Activated CD8-positive, alpha-beta T cell treated with anti-CD3 and anti-CD28 coated beads for 36 hours (primary cell): ENCODE results near the gene TOP2A. TPM values are rescaled to one million over a fixed set of nuclear protein-coding genes. Genes with fewer than 3 reads are reported as not detected.
A peak's percentile ranks its signal among the peaks of the same experiment; 100 is the strongest.

Experiments
- ATAC-seq: fragments of 200-7000 bp; cut with Tn5 transposase; one replicate; pipeline ENCODE4 v1.10.0; 2021; ENCODE audit warnings: mild to moderate bottlenecking, moderate library complexity
- CTCF ChIA-PET: fragments of 350-600 bp; sonication (Branson Sonifier 250); formaldehyde crosslinking; loops from one replicate; lab custom pipeline; 2021; ENCODE audit warnings: antibody characterized with exemption; lab: Charles Lee
- POLR2A ChIA-PET: fragments of 350-600 bp; sonication (Branson Sonifier 250); formaldehyde crosslinking; loops from one replicate; lab custom pipeline; 2021; ENCODE audit warnings: antibody characterized with exemption; lab: Charles Lee
- DNase-seq: peaks from one replicate; pipeline ENCODE4 v3.0.0-alpha.2; 2020
- H3K27ac Mint-ChIP-seq: one replicate; pipeline ENCODE4 v1.8.0; 2021; ENCODE audit warnings: mild to moderate bottlenecking, mixed read lengths
- H3K27me3 Mint-ChIP-seq: one replicate; pipeline ENCODE4 v1.8.0; 2021; ENCODE audit warnings: mixed read lengths
- H3K36me3 Mint-ChIP-seq: one replicate; pipeline ENCODE4 v1.8.0; 2021; ENCODE audit warnings: low read depth, mixed read lengths
- H3K4me1 Mint-ChIP-seq: one replicate; pipeline ENCODE4 v1.8.0; 2021; ENCODE audit warnings: low read depth, mixed read lengths
- H3K4me3 Mint-ChIP-seq: one replicate; pipeline ENCODE4 v1.8.0; 2021; ENCODE audit warnings: mild to moderate bottlenecking, moderate library complexity, mixed read lengths
- H3K9me3 Mint-ChIP-seq: one replicate; pipeline ENCODE4 v1.8.0; 2021; ENCODE audit warnings: mixed read lengths
- CTCF ChIP-seq: fragments of 200-600 bp; IDR thresholded peaks from one replicate; pipeline ENCODE4 v1.8.0; 2022; ENCODE audit warnings: antibody characterized with exemption, mild to moderate bottlenecking
- intact Hi-C: fragments of 100-400 bp; cut with micrococcal nuclease; formaldehyde crosslinking; loops from one replicate; pipeline ENCODE4 v1.10.0; 2022
- total RNA-seq, 2 experiments: library from RNA; stranded (reverse); gene quantifications; one replicate each; pipeline ENCODE4 v1.2.3, GENCODE V29; 2021

TOP2A gene, protein sequence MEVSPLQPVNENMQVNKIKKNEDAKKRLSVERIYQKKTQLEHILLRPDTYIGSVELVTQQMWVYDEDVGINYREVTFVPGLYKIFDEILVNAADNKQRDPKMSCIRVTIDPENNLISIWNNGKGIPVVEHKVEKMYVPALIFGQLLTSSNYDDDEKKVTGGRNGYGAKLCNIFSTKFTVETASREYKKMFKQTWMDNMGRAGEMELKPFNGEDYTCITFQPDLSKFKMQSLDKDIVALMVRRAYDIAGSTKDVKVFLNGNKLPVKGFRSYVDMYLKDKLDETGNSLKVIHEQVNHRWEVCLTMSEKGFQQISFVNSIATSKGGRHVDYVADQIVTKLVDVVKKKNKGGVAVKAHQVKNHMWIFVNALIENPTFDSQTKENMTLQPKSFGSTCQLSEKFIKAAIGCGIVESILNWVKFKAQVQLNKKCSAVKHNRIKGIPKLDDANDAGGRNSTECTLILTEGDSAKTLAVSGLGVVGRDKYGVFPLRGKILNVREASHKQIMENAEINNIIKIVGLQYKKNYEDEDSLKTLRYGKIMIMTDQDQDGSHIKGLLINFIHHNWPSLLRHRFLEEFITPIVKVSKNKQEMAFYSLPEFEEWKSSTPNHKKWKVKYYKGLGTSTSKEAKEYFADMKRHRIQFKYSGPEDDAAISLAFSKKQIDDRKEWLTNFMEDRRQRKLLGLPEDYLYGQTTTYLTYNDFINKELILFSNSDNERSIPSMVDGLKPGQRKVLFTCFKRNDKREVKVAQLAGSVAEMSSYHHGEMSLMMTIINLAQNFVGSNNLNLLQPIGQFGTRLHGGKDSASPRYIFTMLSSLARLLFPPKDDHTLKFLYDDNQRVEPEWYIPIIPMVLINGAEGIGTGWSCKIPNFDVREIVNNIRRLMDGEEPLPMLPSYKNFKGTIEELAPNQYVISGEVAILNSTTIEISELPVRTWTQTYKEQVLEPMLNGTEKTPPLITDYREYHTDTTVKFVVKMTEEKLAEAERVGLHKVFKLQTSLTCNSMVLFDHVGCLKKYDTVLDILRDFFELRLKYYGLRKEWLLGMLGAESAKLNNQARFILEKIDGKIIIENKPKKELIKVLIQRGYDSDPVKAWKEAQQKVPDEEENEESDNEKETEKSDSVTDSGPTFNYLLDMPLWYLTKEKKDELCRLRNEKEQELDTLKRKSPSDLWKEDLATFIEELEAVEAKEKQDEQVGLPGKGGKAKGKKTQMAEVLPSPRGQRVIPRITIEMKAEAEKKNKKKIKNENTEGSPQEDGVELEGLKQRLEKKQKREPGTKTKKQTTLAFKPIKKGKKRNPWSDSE (N-terminal part only)
- 100 to 1,000 TPM; 273 to 280 TPM for total RNA-seq

GRCh38 chr17:40417609-40418427 is at the start of gene TOP2A:
Gene TOP2A (minus strand): TSS chr17:40417896. CDS start chr17:40417791, 105 bp downstream.
- peak within 1 kb of the TSS; percentile 96 for H3K4me3 Mint-ChIP-seq
- peak; percentile 99 for ATAC-seq
- intact Hi-C loops, result loop anchor here (5.0 kb wide), 1 partner anchor 114 kb away; no protein-coding TSS in a partner anchor
- H3K4me1 Mint-ChIP-seq, result peaks cover 20% of the 10 kb centered on the region
- CTCF ChIA-PET, result interaction anchor here (0.8 to 8.3 kb wide), 15 partner anchors 9 to 142 kb away, joined by 3 to 114 read pairs (median 5); partner anchors contain the start of gene IGFBP4
- H3K27ac Mint-ChIP-seq, result peak within 1 kb of the TSS; percentile 93
- no peaks in the 10 kb centered on the region for H3K27me3 Mint-ChIP-seq
- H3K9me3 Mint-ChIP-seq, result no peaks in the 10 kb centered on the region
- DNase-seq, result peak; percentile 97
- TF ChIP-seq CTCF, result no peak
- H3K36me3 Mint-ChIP-seq, result peaks cover 36% of the 10 kb centered on the region
- POLR2A ChIA-PET, result interaction anchor here (0.6 to 2.9 kb wide), 24 partner anchors 9 to 401 kb away, joined by 3 to 24 read pairs (median 4); partner anchors contain the start of gene IGFBP4

- Mint-ChIP-seq H3K27me3 (peaks cover 1% of the 10 kb centered on the region), H3K4me3 (no peak overlapping the region), H3K9me3 (no peaks in the 10 kb centered on the region), H3K4me1 (peaks cover 2% of the 10 kb centered on the region), H3K36me3 (no peaks in the 10 kb centered on the region), H3K27ac (no peak overlapping the region)
- no peak for DNase-seq
- ATAC-seq, result no peak
- CTCF ChIA-PET, result interaction anchor here (1.4 kb wide), 1 partner anchor 12 kb away, joined by 4 read pairs; no protein-coding TSS in a partner anchor
- POLR2A ChIA-PET, result interaction anchor here (1.0 to 1.3 kb wide), 2 partner anchors 12 to 13 kb away, joined by 3 read pairs; no protein-coding TSS in a partner anchor
- no peak for TF ChIP-seq CTCF
- intact Hi-C loops, result no loop called here
Measured at GRCh38 chr17:40467281-40467867, 49.7 kb upstream of the TOP2A start.

- TF ChIP-seq CTCF, result no peak
- ATAC-seq (no peak), DNase-seq (no peak)
- Mint-ChIP-seq H3K4me1 (peaks cover 2% of the 10 kb centered on the region), H3K36me3 (no peaks in the 10 kb centered on the region), H3K9me3 (no peaks in the 10 kb centered on the region), H3K27ac (no peak overlapping the region), H3K27me3 (peaks cover 1% of the 10 kb centered on the region), H3K4me3 (no peak overlapping the region)
- intact Hi-C loops, result no loop called here
- ChIA-PET POLR2A (interaction anchor here (1.0 to 1.3 kb wide), 2 partner anchors 11 to 14 kb away, joined by 3 read pairs; no protein-coding TSS in a partner anchor), CTCF (interaction anchor here (1.4 to 1.8 kb wide), 2 partner anchors 10 to 13 kb away, joined by 4 to 5 read pairs; no protein-coding TSS in a partner anchor)
Measured at GRCh38 chr17:40466298-40466971, 48.7 kb upstream of the TOP2A start.
